Mucosa of stomach (tissue), 1 donor: ENCODE measurements around the gene RP9.
"Not testable (repeated sequence)": the region's sequence is repeated elsewhere in the genome, so short reads cannot be mapped to it uniquely, and the experiment has no call there.

Source experiments
- H3K27me3 ChIP-seq: one replicate; pipeline ENCODE4 v1.7.0; 2013; ENCODE audit warnings: mild to moderate bottlenecking, low read length; ENCODE audit not compliant: control insufficient read depth, insufficient read depth
- H3K36me3 ChIP-seq: one replicate; pipeline ENCODE4 v1.7.0; 2013; ENCODE audit warnings: low read length; ENCODE audit not compliant: control insufficient read depth, insufficient read depth
- H3K4me1 ChIP-seq: one replicate; pipeline ENCODE4 v1.7.0; 2013; ENCODE audit warnings: mild to moderate bottlenecking, low read length; ENCODE audit not compliant: control insufficient read depth, insufficient read depth
- H3K4me3 ChIP-seq: one replicate; pipeline ENCODE4 v1.7.0; 2013; ENCODE audit warnings: low read length
- H3K9ac ChIP-seq: one replicate; pipeline ENCODE4 v1.7.0; 2013; ENCODE audit warnings: mild to moderate bottlenecking, low read length, moderate library complexity
- H3K9me3 ChIP-seq: one replicate; pipeline ENCODE4 v1.7.0; 2013; ENCODE audit warnings: mild to moderate bottlenecking, low read length, moderate library complexity; ENCODE audit not compliant: control insufficient read depth
- donor health status: Pancreatic carcinoma.

Gene RP9

GRCh38 chr7:33099154-33099940, 9.9 kb downstream of the RP9 start:
- Histone ChIP-seq H3K9me3 (no peaks in the 10 kb centered on the region), H3K4me1 (no peaks in the 10 kb centered on the region), H3K27me3 (no peaks in the 10 kb centered on the region), H3K9ac (no peak overlapping the region), H3K36me3 (peaks cover 7% of the 10 kb centered on the region), H3K4me3 (no peak overlapping the region)

DNA sequence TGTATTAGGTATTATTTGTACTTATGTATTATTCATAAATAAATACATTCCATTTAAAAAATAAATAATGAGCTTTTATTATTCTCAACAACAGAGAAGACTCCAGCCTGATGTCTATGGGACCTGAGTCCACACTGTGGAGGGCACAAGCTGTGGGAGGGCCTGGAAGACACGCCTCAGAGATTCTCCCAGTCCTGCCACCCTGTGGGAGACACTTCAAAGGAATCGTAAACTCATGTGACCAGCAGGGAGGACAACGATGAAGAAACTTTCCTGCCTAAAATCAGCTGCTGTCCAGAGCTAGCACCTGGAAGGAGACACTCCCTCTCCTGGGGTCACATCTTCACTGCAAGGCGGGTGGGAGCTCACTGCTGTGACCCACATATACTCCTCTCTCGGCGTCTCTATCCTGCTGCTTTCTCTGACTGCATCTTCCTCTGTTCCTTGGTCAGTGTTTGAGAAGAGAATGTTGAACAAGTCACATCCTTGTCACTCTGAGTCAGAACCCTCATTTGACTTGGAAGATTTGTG, 14.4 kb downstream of the RP9 start:
- not testable (repeated sequence) for H3K4me1 ChIP-seq, H3K27me3 ChIP-seq, H3K9me3 ChIP-seq, H3K9ac ChIP-seq, H3K36me3 ChIP-seq, H3K4me3 ChIP-seq

GRCh38 chr7:33093266-33093665, 15.9 kb downstream of the RP9 start:
- no peak overlapping the region for H3K9ac ChIP-seq
- no peak overlapping the region for H3K4me3 ChIP-seq
- no peaks in the 10 kb centered on the region for H3K27me3 ChIP-seq
- H3K9me3 ChIP-seq: no peaks in the 10 kb centered on the region
- H3K36me3 ChIP-seq: no peaks in the 10 kb centered on the region
- H3K4me1 ChIP-seq: no peaks in the 10 kb centered on the region

DNA sequence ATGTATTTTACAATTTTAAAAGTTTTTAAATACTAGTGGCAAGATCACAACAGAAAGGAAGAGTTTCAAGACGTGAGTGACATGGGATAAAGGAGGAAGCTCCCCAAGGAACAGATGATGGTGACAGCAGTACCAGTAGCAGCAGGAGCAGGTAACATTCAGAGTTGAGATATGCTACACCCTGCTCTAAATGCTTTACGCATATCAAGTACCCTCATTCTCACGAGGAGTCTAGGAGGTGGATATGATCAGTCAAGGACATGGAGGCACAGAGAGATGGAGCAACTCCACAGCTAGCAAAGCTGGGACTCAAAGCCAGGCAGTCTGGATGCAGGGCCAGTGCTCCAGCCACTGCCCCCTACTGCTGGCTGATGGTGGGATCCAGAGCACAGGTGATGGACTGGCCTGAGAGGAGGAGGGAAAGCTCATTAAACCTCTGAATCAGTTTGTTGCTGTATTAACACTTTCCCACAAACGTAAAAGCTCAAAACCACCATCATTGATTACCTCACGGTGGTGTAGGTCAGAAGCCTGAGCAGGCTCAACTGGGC, 17.5 kb downstream of the RP9 start:
- no peaks in the 10 kb centered on the region for H3K9me3 ChIP-seq
- H3K9ac ChIP-seq: no peak overlapping the region
- H3K4me1 ChIP-seq: no peaks in the 10 kb centered on the region
- H3K36me3 ChIP-seq: no peaks in the 10 kb centered on the region
- no peak overlapping the region for H3K4me3 ChIP-seq
- no peaks in the 10 kb centered on the region for H3K27me3 ChIP-seq

- Histone ChIP-seq H3K36me3 (no peaks in the 10 kb centered on the region), H3K9me3 (no peaks in the 10 kb centered on the region), H3K4me3 (no peak overlapping the region), H3K4me1 (no peaks in the 10 kb centered on the region), H3K27me3 (no peaks in the 10 kb centered on the region), H3K9ac (no peak overlapping the region)
Observed at GRCh38 chr7:33091111-33091531, 18.1 kb downstream of the RP9 start.

- Histone ChIP-seq H3K36me3 (no peaks in the 10 kb centered on the region), H3K9me3 (no peaks in the 10 kb centered on the region), H3K9ac (no peak overlapping the region), H3K4me1 (no peaks in the 10 kb centered on the region), H3K27me3 (no peaks in the 10 kb centered on the region), H3K4me3 (no peak overlapping the region)
Observed at GRCh38 chr7:33089142-33089541, 20.1 kb downstream of the RP9 start.

- Histone ChIP-seq H3K36me3 (no peaks in the 10 kb centered on the region), H3K4me3 (no peak overlapping the region), H3K9ac (no peak overlapping the region)
Observed at GRCh38 chr7:33087858-33088257, 21.3 kb downstream of the RP9 start.

DNA sequence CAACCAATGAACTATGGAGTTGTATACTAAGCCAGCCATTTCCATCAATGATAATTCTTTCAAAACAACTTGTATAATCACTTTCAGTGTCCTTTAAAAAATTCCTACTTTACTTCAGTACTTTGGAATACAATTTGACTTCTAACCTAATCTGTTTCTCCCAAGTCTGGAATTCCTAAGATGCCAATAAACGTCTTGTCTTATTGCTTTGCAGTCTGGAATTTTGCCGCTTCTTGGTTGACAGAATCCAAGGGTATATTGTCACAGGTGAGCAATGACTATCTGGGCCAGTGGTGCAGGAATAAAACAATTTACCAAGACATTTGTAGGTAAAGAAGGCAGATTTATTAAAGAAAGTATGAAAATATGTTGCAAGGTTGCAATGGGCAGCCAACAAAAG, 21.8 kb downstream of the RP9 start:
- Histone ChIP-seq H3K9me3 (no peaks in the 10 kb centered on the region), H3K9ac (no peak overlapping the region), H3K36me3 (no peaks in the 10 kb centered on the region), H3K4me1 (no peaks in the 10 kb centered on the region), H3K4me3 (no peak overlapping the region), H3K27me3 (no peaks in the 10 kb centered on the region)

More at GRCh38 chr7:33087858-33088257, 21.3 kb downstream of the RP9 start:
- Histone ChIP-seq H3K27me3 (no peaks in the 10 kb centered on the region), H3K4me1 (no peaks in the 10 kb centered on the region), H3K9me3 (no peaks in the 10 kb centered on the region)

GRCh38 chr7:33079763-33080690, 29.2 kb downstream of the RP9 start:
- no peaks in the 10 kb centered on the region for H3K9me3 ChIP-seq
- no peak overlapping the region for H3K9ac ChIP-seq
- no peaks in the 10 kb centered on the region for H3K4me1 ChIP-seq
- no peaks in the 10 kb centered on the region for H3K36me3 ChIP-seq
- no peak overlapping the region for H3K4me3 ChIP-seq
- H3K27me3 ChIP-seq: no peaks in the 10 kb centered on the region

DNA sequence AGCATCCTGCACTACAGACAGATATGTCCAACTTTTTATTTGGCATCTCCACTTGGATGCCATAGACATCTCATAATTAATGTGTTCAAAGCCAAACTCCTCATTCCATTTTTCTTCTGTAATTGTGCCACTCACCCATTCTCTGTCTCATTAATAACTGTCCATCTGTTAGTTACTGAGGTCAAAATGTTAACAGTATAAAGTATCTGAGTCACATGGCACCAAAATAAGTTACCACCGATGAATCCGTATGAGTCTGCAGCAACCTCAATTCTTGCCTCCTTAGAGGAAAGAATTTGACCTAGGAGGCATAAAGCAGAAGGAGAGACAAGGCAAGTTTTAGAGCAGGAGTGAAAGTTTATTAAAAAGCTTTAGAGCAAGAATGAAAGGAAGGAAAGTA, 30.1 kb downstream of the RP9 start:
- Histone ChIP-seq H3K9me3 (no peaks in the 10 kb centered on the region), H3K9ac (no peak overlapping the region), H3K36me3 (no peaks in the 10 kb centered on the region), H3K27me3 (no peaks in the 10 kb centered on the region), H3K4me1 (no peaks in the 10 kb centered on the region), H3K4me3 (no peak overlapping the region)

- Histone ChIP-seq H3K9me3 (no peaks in the 10 kb centered on the region), H3K36me3 (no peaks in the 10 kb centered on the region), H3K4me1 (no peaks in the 10 kb centered on the region), H3K4me3 (no peak overlapping the region), H3K9ac (no peak overlapping the region), H3K27me3 (no peaks in the 10 kb centered on the region)
Observed at GRCh38 chr7:33076737-33077136, 32.5 kb downstream of the RP9 start.
